GM19438 (cell line): ENCODE data around the gene TSPAN9.

Experiments
- ATAC-seq: cut with Tn5 transposase; IDR thresholded peaks from one replicate; pipeline ENCODE4 v1.9.1; 2021; ENCODE audit warnings: low read depth; ENCODE audit not compliant: unreplicated experiment

The TSPAN9 gene

GRCh38 chr12:3137268-3137781 is 60.1 kb downstream of the TSPAN9 start:
- ATAC-seq: no peak

GRCh38 chr12:3137814-3138445 is 60.8 kb downstream of the TSPAN9 start:
- no peak for ATAC-seq

- ATAC-seq: no peak
Measured at GRCh38 chr12:3138941-3139511, 61.8 kb downstream of the TSPAN9 start.

- ATAC-seq: no peak
Measured at GRCh38 chr12:3139760-3140159, 62.6 kb downstream of the TSPAN9 start.

- no peak for ATAC-seq
Measured at GRCh38 chr12:3140284-3140683, 63.1 kb downstream of the TSPAN9 start.

- ATAC-seq: no peak
Measured at GRCh38 chr12:3141339-3142321, 64.5 kb downstream of the TSPAN9 start.

GRCh38 chr12:3142386-3142785 is 65.2 kb downstream of the TSPAN9 start:
- no peak for ATAC-seq

- no peak for ATAC-seq
Measured at GRCh38 chr12:3144495-3144894, 67.3 kb downstream of the TSPAN9 start.

- no peak for ATAC-seq
Measured at GRCh38 chr12:3145033-3145432, 67.9 kb downstream of the TSPAN9 start.

- no peak for ATAC-seq
Measured at GRCh38 chr12:3145546-3146310, 68.5 kb downstream of the TSPAN9 start.

- ATAC-seq: no peak
Measured at GRCh38 chr12:3147260-3147659, 70.1 kb downstream of the TSPAN9 start.

- no peak for ATAC-seq
Measured at GRCh38 chr12:3148366-3149000, 71.3 kb downstream of the TSPAN9 start.

- ATAC-seq: no peak
Measured at GRCh38 chr12:3149515-3150307, 72.5 kb downstream of the TSPAN9 start.

GRCh38 chr12:3150308-3150670 is 73.1 kb downstream of the TSPAN9 start:
- ATAC-seq: no peak

GRCh38 chr12:3150931-3151835 is 74.0 kb downstream of the TSPAN9 start:
- no peak for ATAC-seq

GRCh38 chr12:3152011-3152511 is 74.9 kb downstream of the TSPAN9 start:
- ATAC-seq: no peak

GRCh38 chr12:3152892-3153291 is 75.7 kb downstream of the TSPAN9 start:
- ATAC-seq: no peak

- no peak for ATAC-seq
Measured at GRCh38 chr12:3154006-3154405, 76.8 kb downstream of the TSPAN9 start.
